HG03066 (cell line): ENCODE results near the gene KRTAP5-11.
"Not testable (repeated sequence)": the region's sequence is repeated elsewhere in the genome, so short reads cannot be mapped to it uniquely, and the experiment has no call there.

ENCODE experiments used
- ATAC-seq: cut with Tn5 transposase; IDR thresholded peaks from one replicate; pipeline ENCODE4 v1.9.1; 2021; ENCODE audit warnings: low read depth; ENCODE audit not compliant: unreplicated experiment

KRTAP5-11 gene

GRCh38 chr11:71582309-71582895 is at the start of gene KRTAP5-11:
Gene KRTAP5-11, minus strand, starts transcription at chr11:71582875. Its CDS starts 38 bp downstream, at chr11:71582837.
- no peak for ATAC-seq

- ATAC-seq, result not testable (repeated sequence)
Observed at GRCh38 chr11:71631551-71631950, 48.9 kb upstream of the KRTAP5-11 start.

GRCh38 chr11:71630071-71630470 is 47.4 kb upstream of the KRTAP5-11 start:
- ATAC-seq, result not testable (repeated sequence)

- not testable (repeated sequence) for ATAC-seq
Observed at GRCh38 chr11:71628943-71629342, 46.3 kb upstream of the KRTAP5-11 start.

- not testable (repeated sequence) for ATAC-seq
Observed at GRCh38 chr11:71623226-71623625, 40.6 kb upstream of the KRTAP5-11 start.

- ATAC-seq, result not testable (repeated sequence)
Observed at GRCh38 chr11:71622561-71622960, 39.9 kb upstream of the KRTAP5-11 start.

- ATAC-seq, result not testable (repeated sequence)
Observed at GRCh38 chr11:71615003-71615402, 32.3 kb upstream of the KRTAP5-11 start.

- ATAC-seq, result not testable (repeated sequence)
Observed at GRCh38 chr11:71614366-71614917, 31.8 kb upstream of the KRTAP5-11 start.

GRCh38 chr11:71613931-71614330 is 31.3 kb upstream of the KRTAP5-11 start:
- ATAC-seq, result not testable (repeated sequence)

- not testable (repeated sequence) for ATAC-seq
Observed at GRCh38 chr11:71611218-71611910, 28.7 kb upstream of the KRTAP5-11 start.

GRCh38 chr11:71608272-71608671 is 25.6 kb upstream of the KRTAP5-11 start:
- not testable (repeated sequence) for ATAC-seq

GRCh38 chr11:71607520-71608216 is 25.0 kb upstream of the KRTAP5-11 start:
- not testable (repeated sequence) for ATAC-seq

- not testable (repeated sequence) for ATAC-seq
Observed at GRCh38 chr11:71606853-71607519, 24.3 kb upstream of the KRTAP5-11 start.

- ATAC-seq, result not testable (repeated sequence)
Observed at GRCh38 chr11:71604798-71605488, 22.3 kb upstream of the KRTAP5-11 start.

- ATAC-seq, result not testable (repeated sequence)
Observed at GRCh38 chr11:71603221-71603620, 20.5 kb upstream of the KRTAP5-11 start.

GRCh38 chr11:71589546-71589920 is 6.9 kb upstream of the KRTAP5-11 start:
- not testable (repeated sequence) for ATAC-seq

- ATAC-seq, result not testable (repeated sequence)
Observed at GRCh38 chr11:71588822-71589545, 6.3 kb upstream of the KRTAP5-11 start.

- not testable (repeated sequence) for ATAC-seq
Observed at GRCh38 chr11:71588314-71588713, 5.6 kb upstream of the KRTAP5-11 start.

GRCh38 chr11:71585673-71586072 is 3.0 kb upstream of the KRTAP5-11 start:
- not testable (repeated sequence) for ATAC-seq
